ENCODE measurements around the gene CAMK1D.

GRCh38 chr10:12875100-12875499 is 525.8 kb downstream of the CAMK1D start:
- TF ChIP-seq CTCF (IDR thresholded peaks at IDR 0.05) (no peak), POLR2AphosphoS5 (IDR thresholded peaks at IDR 0.05) (no peak), POLR2A (IDR thresholded peaks at IDR 0.05) (no peak)

All from stomach (tissue), 4 donors.